Right ventricle myocardium inferior (tissue), 1 donor: Measurements from ENCODE around the gene KATNA1. TPM values are rescaled to one million over a fixed set of nuclear protein-coding genes. Genes with fewer than 3 reads are reported as not detected.

Source experiments
- ATAC-seq: fragments of 200-7000 bp; cut with Tn5 transposase; one replicate; pipeline ENCODE4 v1.9.1; 2020; ENCODE audit warnings: mild to moderate bottlenecking, moderate library complexity
- DNase-seq: peaks from one replicate; pipeline ENCODE4 v3.0.0; 2021; ENCODE audit errors: missing footprints
- intact Hi-C: fragments of 100-400 bp; cut with DNase I; formaldehyde crosslinking; loops from one replicate; pipeline ENCODE4 v1.11.0; 2022
- total RNA-seq: library from RNA; stranded (reverse); fragmentation: NEBNext Ultra II Directional; extraction: Animal tissue kit (Norgen Biotek cat#: 25700); gene quantifications from one replicate; pipeline ENCODE4 v1.2.1, GENCODE V29; 2021
- donor health status: DM: no; HTN: yes; CAD: no; lungs with severe emphysema.

KATNA1 gene
- total RNA-seq, 1 donor from 2014 or later: 11.4 TPM

- no peak for DNase-seq
- ATAC-seq: no peak
These were observed 90.5 kb downstream of the KATNA1 start for GRCh38 chr6:149558029-149558428.

GRCh38 chr6:149551920-149552319 is 96.6 kb downstream of the KATNA1 start:
- ATAC-seq (no peak), DNase-seq (no peak)
- intact Hi-C loops: no loop called here

More at GRCh38 chr6:149558029-149558428, 90.5 kb downstream of the KATNA1 start:
- intact Hi-C loops: no loop called here

GRCh38 chr6:149545754-149546471 is 102.6 kb downstream of the KATNA1 start, which contains the start of gene PPIL4:
Gene PPIL4, minus strand, starts transcription at chr6:149546043. Its CDS starts 38 bp downstream, at chr6:149546005.
- intact Hi-C loops: loop anchor here (2.0 to 5.0 kb wide), 3 partner anchors 19 to 461 kb away; partner anchors contain the start of gene RAET1G
- peak; percentile 99 for DNase-seq
- ATAC-seq: peak; percentile 98

- intact Hi-C loops: loop anchor here (5.0 kb wide), 2 partner anchors 377 to 462 kb away; partner anchors contain the start of gene RAET1G
- ATAC-seq (peak; percentile 24), DNase-seq (peak; percentile 69)
These were observed 103.2 kb downstream of the KATNA1 start for GRCh38 chr6:149545258-149545753.

Other genes starting within 250 kb of the KATNA1 start
- gene SUMO4, start 248.5 kb downstream of the KATNA1 start, total RNA-seq: not detected
- gene ZC3H12D, start 163.7 kb downstream of the KATNA1 start, total RNA-seq: 0.51 TPM
- 15.3 TPM for gene PPIL4, start 102.7 kb downstream of the KATNA1 start, total RNA-seq
- 51.3 TPM for gene GINM1, start 82.3 kb downstream of the KATNA1 start, total RNA-seq
- gene LATS1, start 69.4 kb upstream of the KATNA1 start, total RNA-seq: 10.3 TPM
- 28.1 TPM for gene NUP43, start 97.8 kb upstream of the KATNA1 start, total RNA-seq
- 173 TPM for gene PCMT1, start 101.0 kb upstream of the KATNA1 start, total RNA-seq
- gene LRP11, start 215.6 kb upstream of the KATNA1 start, total RNA-seq: 21.5 TPM
- gene RAET1E, start 249.4 kb upstream of the KATNA1 start, total RNA-seq: 0.27 TPM